Measurements from ENCODE around the gene ARHGAP26.

ARHGAP26 gene

GRCh38 chr5:142856269-142856782 is 86.1 kb downstream of the ARHGAP26 start:
- DNase-seq = no peak

GRCh38 chr5:142857405-142857804 is 87.2 kb downstream of the ARHGAP26 start:
- no peak for DNase-seq

- no peak for DNase-seq
Observed at GRCh38 chr5:142859037-142859436, 88.9 kb downstream of the ARHGAP26 start.

GRCh38 chr5:142860270-142860669 is 90.1 kb downstream of the ARHGAP26 start:
- DNase-seq = no peak

- no peak for DNase-seq
Observed at GRCh38 chr5:142861011-142861410, 90.8 kb downstream of the ARHGAP26 start.

- no peak for DNase-seq
Observed at GRCh38 chr5:142862594-142862993, 92.4 kb downstream of the ARHGAP26 start.

GRCh38 chr5:142863856-142864255 is 93.7 kb downstream of the ARHGAP26 start:
- DNase-seq = no peak

- DNase-seq = no peak
Observed at GRCh38 chr5:142864290-142865260, 94.4 kb downstream of the ARHGAP26 start.

- DNase-seq = no peak
Observed at GRCh38 chr5:142865631-142866030, 95.5 kb downstream of the ARHGAP26 start.

GRCh38 chr5:142866563-142867275 is 96.5 kb downstream of the ARHGAP26 start:
- no peak for DNase-seq

GRCh38 chr5:142869886-142870285 is 99.7 kb downstream of the ARHGAP26 start:
- DNase-seq = no peak

- DNase-seq = no peak
Observed at GRCh38 chr5:142870532-142871362, 100.6 kb downstream of the ARHGAP26 start.

GRCh38 chr5:142871363-142872193 is 101.4 kb downstream of the ARHGAP26 start:
- no peak for DNase-seq

GRCh38 chr5:142872217-142872616 is 102.0 kb downstream of the ARHGAP26 start:
- DNase-seq = no peak

- DNase-seq = no peak
Observed at GRCh38 chr5:142872795-142873194, 102.6 kb downstream of the ARHGAP26 start.

- DNase-seq = no peak
Observed at GRCh38 chr5:142873831-142874230, 103.7 kb downstream of the ARHGAP26 start.

GRCh38 chr5:142874540-142874939 is 104.4 kb downstream of the ARHGAP26 start:
- DNase-seq = no peak

GRCh38 chr5:142875936-142876335 is 105.8 kb downstream of the ARHGAP26 start:
- DNase-seq = no peak

- DNase-seq = no peak
Observed at GRCh38 chr5:142876817-142877216, 106.6 kb downstream of the ARHGAP26 start.

- DNase-seq = no peak
Observed at GRCh38 chr5:142878111-142878510, 107.9 kb downstream of the ARHGAP26 start.

- DNase-seq = no peak
Observed at GRCh38 chr5:142878638-142879037, 108.5 kb downstream of the ARHGAP26 start.
